Measurements from ENCODE around the gene NPR1. TPM values are rescaled to one million over a fixed set of nuclear protein-coding genes. Genes with fewer than 3 reads are reported as not detected.
A peak's percentile ranks its signal among the peaks of the same experiment; 100 is the strongest.

Gene NPR1
- total and polyA plus RNA-seq, 2 experiments from 2014 or later: 3.7 to 9.0 TPM

GRCh38 chr1:153727463-153728304 is 49.2 kb downstream of the NPR1 start, which contains the start of gene INTS3:
INTS3 (plus strand) TSS chr1:153728050; CDS start chr1:153728635, 585 bp downstream.
- Histone ChIP-seq H3K4me1 (ENCODE audit: insufficient read depth) (peaks cover 18% of the 10 kb centered on the region), H3K36me3 (ENCODE audit: insufficient read depth) (0 out of 2 replicates have a peak, but pooled peaks cover 6% of the 10 kb centered on the region), H4K20me1 (replicated peaks; ENCODE audit: insufficient read depth) (no peaks in the 10 kb centered on the region), H3F3A (replicated peaks; ENCODE audit: low read depth) (peaks cover 15% of the 10 kb centered on the region), H3K27me3 (ENCODE audit: insufficient read depth) (no peaks in the 10 kb centered on the region), H2AFZ (peak within 1 kb of the TSS; percentile 64; the same call in 1 of the 2 replicates), H3K27ac (ENCODE audit: low read depth) (peak within 1 kb of the TSS; percentile 99), H3K79me2 (replicated peaks; ENCODE audit: insufficient read depth) (peaks cover 30% of the 10 kb centered on the region), H3K4me2 (peak within 1 kb of the TSS; percentile 100), H3K9me2 (ENCODE audit: insufficient read depth) (no peaks in the 10 kb centered on the region), H3K4me3 (peak within 1 kb of the TSS; percentile 97)
- peak; percentile 100 for DNase-seq (ENCODE audit: low spot score)
- peak; percentile 98 for ATAC-seq
- peak within 1 kb of the TSS; percentile 98 for H3K27ac Mint-ChIP-seq
- H3K36me3 Mint-ChIP-seq (ENCODE audit: low read depth): peaks cover 29% of the 10 kb centered on the region
- TF ChIP-seq NANOG (IDR thresholded peaks at IDR 0.05; ENCODE audit: borderline replicate concordance) (no peak), ZNF462 (CRISPR knock-in tag; IDR thresholded peaks at IDR 0.05) (no peak), POLR2AphosphoS5 (IDR thresholded peaks at IDR 0.05; ENCODE audit: low read depth) (peak; percentile 80), ZNF114 (CRISPR knock-in tag; IDR thresholded peaks at IDR 0.05) (no peak), CREB1 (CRISPR knock-in tag; IDR thresholded peaks at IDR 0.05; ENCODE audit: low read depth) (peak; percentile 62)
- TF ChIP-seq, protein P1, sequence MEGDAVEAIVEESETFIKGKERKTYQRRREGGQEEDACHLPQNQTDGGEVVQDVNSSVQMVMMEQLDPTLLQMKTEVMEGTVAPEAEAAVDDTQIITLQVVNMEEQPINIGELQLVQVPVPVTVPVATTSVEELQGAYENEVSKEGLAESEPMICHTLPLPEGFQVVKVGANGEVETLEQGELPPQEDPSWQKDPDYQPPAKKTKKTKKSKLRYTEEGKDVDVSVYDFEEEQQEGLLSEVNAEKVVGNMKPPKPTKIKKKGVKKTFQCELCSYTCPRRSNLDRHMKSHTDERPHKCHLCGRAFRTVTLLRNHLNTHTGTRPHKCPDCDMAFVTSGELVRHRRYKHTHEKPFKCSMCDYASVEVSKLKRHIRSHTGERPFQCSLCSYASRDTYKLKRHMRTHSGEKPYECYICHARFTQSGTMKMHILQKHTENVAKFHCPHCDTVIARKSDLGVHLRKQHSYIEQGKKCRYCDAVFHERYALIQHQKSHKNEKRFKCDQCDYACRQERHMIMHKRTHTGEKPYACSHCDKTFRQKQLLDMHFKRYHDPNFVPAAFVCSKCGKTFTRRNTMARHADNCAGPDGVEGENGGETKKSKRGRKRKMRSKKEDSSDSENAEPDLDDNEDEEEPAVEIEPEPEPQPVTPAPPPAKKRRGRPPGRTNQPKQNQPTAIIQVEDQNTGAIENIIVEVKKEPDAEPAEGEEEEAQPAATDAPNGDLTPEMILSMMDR (conservative IDR thresholded peaks at IDR 0.05; ENCODE audit: low read depth in 2 of 2): peak in 1 of 2 experiments; percentile 19; a peak in 1 of 4 replicates
- H3K27me3 Mint-ChIP-seq (ENCODE audit: insufficient read depth, low read depth, poor library complexity): peaks cover 10% of the 10 kb centered on the region
- peak within 1 kb of the TSS; percentile 95 for H3K4me3 Mint-ChIP-seq
- H3K9me3 Mint-ChIP-seq: no peaks in the 10 kb centered on the region
- H3K4me1 Mint-ChIP-seq: peaks cover 28% of the 10 kb centered on the region

All from GM23338 (cell line).